Measurements from ENCODE around the gene DIAPH3. TPM values are rescaled to one million over a fixed set of nuclear protein-coding genes. Genes with fewer than 3 reads are reported as not detected.

DIAPH3 gene
- total RNA-seq, 6 experiments from 2014 or later, result 18.4 to 38.5 (median 37.5) TPM

GRCh38 chr13:60121337-60121687 lies 42.4 kb downstream of the DIAPH3 start:
- peaks cover 7% of the 10 kb centered on the region; the same call in 1 of the 2 replicates for H3K4me1 Mint-ChIP-seq (ENCODE audit: low read depth)
- no peak for TF ChIP-seq CTCF (IDR thresholded peaks at IDR 0.05)
- DNase-seq, result no peak
- peaks cover 14% of the 10 kb centered on the region for H3K9me3 Mint-ChIP-seq
- H3K36me3 Mint-ChIP-seq (ENCODE audit: low read depth), result peaks cover 19% of the 10 kb centered on the region
- H3K27me3 Mint-ChIP-seq (ENCODE audit: insufficient read depth), result no peaks in the 10 kb centered on the region; the same call in 1 of the 2 replicates
- no peak overlapping the region for H3K27ac Mint-ChIP-seq
- H3K4me3 Mint-ChIP-seq, result no peak overlapping the region

GRCh38 chr13:60120617-60121336 lies 43.0 kb downstream of the DIAPH3 start:
- Mint-ChIP-seq H3K4me3 (no peak overlapping the region), H3K9me3 (peaks cover 12% of the 10 kb centered on the region), H3K27ac (no peak overlapping the region), H3K27me3 (ENCODE audit: insufficient read depth) (no peaks in the 10 kb centered on the region; the same call in 1 of the 2 replicates), H3K36me3 (ENCODE audit: low read depth) (peaks cover 17% of the 10 kb centered on the region), H3K4me1 (ENCODE audit: low read depth) (peaks cover 7% of the 10 kb centered on the region; the same call in 1 of the 2 replicates)
- DNase-seq, result no peak
- TF ChIP-seq CTCF (IDR thresholded peaks at IDR 0.05), result no peak

- Mint-ChIP-seq H3K4me1 (ENCODE audit: low read depth) (peaks cover 10% of the 10 kb centered on the region), H3K9me3 (peaks cover 22% of the 10 kb centered on the region), H3K27ac (no peak overlapping the region), H3K27me3 (ENCODE audit: insufficient read depth) (no peaks in the 10 kb centered on the region), H3K36me3 (ENCODE audit: low read depth) (peaks cover 30% of the 10 kb centered on the region), H3K4me3 (no peak overlapping the region)
- DNase-seq, result no peak
- TF ChIP-seq CTCF (IDR thresholded peaks at IDR 0.05), result no peak
Observed at GRCh38 chr13:60118696-60119400, 44.9 kb downstream of the DIAPH3 start.

- H3K36me3 Mint-ChIP-seq (ENCODE audit: low read depth), result peaks cover 50% of the 10 kb centered on the region
- peaks cover 41% of the 10 kb centered on the region for H3K4me1 Mint-ChIP-seq (ENCODE audit: low read depth)
Observed at GRCh38 chr13:60114499-60115028, 49.2 kb downstream of the DIAPH3 start.

GRCh38 chr13:60112771-60113170 lies 51.0 kb downstream of the DIAPH3 start:
- H3K36me3 Mint-ChIP-seq (ENCODE audit: low read depth), result peaks cover 53% of the 10 kb centered on the region
- peak overlapping the region; percentile 68 for H3K4me3 Mint-ChIP-seq
- peak overlapping the region; percentile 89 for H3K27ac Mint-ChIP-seq
- H3K4me1 Mint-ChIP-seq (ENCODE audit: low read depth), result peaks cover 50% of the 10 kb centered on the region
- H3K27me3 Mint-ChIP-seq (ENCODE audit: insufficient read depth), result no peaks in the 10 kb centered on the region
- DNase-seq, result peak; percentile 39
- H3K9me3 Mint-ChIP-seq, result peaks cover 23% of the 10 kb centered on the region
- TF ChIP-seq CTCF (IDR thresholded peaks at IDR 0.05), result no peak

More at GRCh38 chr13:60114499-60115028, 49.2 kb downstream of the DIAPH3 start:
- no peak for TF ChIP-seq CTCF (IDR thresholded peaks at IDR 0.05)
- Mint-ChIP-seq H3K9me3 (peaks cover 28% of the 10 kb centered on the region), H3K4me3 (no peak overlapping the region), H3K27ac (no peak overlapping the region), H3K27me3 (ENCODE audit: insufficient read depth) (no peaks in the 10 kb centered on the region)
- no peak for DNase-seq

All from HFFc6 (cell line).